HG03066 (cell line): ENCODE data around the gene SLC35C1.
A peak's percentile ranks its signal among the peaks of the same experiment; 100 is the strongest.

Source experiments
- ATAC-seq: cut with Tn5 transposase; IDR thresholded peaks from one replicate; pipeline ENCODE4 v1.9.1; 2021; ENCODE audit warnings: low read depth; ENCODE audit not compliant: unreplicated experiment

Gene SLC35C1

DNA sequence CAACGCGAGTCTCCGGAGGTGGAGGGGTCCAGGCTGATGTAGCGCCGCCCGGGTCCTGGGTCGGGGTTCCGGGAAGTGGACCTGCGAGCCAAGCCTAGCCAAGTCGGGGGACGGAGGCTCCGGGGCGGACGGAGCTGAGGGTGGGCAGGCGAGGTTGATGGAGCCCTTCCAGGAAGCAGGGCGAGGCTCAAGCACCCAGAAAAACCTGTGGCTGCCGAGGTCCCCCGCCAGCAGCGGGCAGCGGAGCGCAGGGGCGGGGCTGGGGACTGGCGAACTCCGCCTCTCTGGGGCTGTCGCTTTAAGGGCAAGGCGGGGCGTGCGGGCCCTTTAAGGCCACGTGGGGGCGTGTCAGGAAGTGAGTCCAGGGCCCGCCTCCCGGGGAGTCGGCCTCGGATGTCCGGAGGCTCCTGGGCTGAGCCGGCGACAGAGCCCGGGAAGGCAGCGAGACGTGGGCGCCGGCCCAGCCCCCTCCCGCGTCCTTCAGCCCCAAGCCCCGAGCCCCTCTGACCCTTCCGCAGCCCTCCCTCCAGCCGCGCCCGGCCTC, at the start of gene SLC35C1:
TSS of gene SLC35C1 (plus strand) at position 389 of the 544 bp plus-strand sequence. CDS start 653 bp downstream, outside the sequence.
- ATAC-seq: peak; percentile 96

DNA sequence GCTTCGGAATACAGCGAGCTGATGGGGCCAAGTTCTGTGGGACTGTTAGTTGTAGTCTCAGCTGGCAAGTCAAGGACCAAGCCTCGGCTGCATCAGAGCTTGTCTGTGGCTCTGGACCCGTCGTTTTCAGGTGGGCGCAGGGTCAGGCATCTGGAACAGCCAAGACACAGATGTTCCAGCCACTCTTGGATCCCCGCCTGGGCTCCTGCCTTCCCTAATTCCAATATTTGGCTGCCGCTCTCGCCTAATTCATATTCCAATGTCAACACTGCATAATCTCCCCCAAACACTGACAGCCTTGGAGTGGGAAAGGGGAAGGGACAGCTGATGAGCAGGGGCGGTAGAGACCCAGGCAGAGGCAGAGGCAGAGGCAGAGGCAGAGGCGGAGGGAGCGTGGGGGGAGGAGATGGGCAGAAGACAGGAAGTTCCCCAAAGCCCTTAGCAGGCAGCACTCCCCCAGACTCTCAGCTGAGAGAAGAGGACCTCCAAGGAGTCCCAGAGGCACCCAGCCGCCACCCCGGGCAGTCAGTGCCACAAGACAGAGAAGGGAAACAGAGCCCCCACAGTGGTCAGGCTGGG, 49.6 kb upstream of the SLC35C1 start:
- no peak for ATAC-seq

DNA sequence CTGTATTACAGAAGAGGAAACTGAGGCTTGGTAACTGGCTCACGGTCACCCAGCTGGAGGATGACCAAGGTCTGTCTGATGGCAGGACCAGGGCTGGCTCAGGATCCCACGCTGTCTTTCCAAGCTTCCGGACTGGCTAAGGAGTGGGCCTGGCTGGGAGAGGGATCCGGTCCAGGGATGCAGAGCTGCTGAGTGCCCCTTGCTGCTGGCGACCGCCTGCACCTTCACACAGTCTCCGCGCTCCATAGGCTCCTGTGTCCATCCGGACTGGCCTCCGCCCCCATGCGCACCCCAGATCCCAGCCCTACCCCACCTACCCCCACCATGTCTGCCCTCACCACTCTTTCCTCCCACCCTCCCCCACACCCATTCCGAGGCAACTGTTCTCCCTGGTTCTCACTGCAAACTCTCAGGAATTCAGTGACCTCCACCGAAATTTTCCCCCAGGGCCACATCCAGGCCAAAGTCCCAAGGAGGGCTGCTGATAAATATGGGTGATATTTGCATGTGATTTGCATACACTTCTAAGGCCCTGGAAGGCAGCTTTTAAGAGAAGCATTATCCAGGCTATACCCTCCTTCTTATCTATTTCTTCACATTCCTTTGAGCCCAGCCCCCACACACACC, 48.5 kb upstream of the SLC35C1 start:
- ATAC-seq: no peak

DNA sequence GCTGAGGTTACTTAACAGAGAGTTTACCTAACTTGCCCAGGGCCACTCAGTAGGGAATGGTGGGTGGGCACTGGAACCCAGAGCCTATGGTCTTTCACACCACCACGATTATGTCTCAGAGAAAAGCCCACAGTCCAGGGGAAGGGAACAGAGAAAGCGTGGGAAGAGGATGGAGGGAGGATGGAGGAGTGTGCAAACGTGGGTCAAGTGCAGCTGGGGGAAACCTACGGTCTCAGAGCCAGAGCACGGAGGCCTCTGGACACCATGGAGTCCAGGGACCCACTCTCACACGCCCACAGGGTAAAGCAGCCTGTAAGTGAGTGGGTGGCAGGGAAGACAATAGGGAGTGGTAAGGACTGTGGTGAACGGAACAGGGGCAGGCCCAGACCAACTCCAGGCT, 47.3 kb upstream of the SLC35C1 start:
- ATAC-seq: no peak

DNA sequence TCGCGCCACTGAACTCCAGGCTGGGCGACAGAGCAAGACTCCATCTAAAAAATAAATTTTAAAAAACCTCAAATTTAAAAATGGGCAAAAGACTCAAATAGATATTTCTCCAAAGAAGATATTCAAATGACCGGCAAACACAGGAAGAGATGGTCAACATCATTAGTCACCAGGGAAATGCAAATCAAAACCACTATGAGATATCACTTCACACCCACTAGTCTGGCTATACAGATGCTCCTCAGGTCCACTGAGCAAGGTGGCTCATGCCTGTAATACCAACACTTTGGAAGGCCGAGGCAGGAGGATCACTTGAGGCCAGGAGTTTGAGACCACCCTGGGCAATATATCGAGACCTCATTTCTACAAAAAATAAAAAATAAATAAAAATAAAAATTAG, 43.3 kb upstream of the SLC35C1 start:
- ATAC-seq: no peak

DNA sequence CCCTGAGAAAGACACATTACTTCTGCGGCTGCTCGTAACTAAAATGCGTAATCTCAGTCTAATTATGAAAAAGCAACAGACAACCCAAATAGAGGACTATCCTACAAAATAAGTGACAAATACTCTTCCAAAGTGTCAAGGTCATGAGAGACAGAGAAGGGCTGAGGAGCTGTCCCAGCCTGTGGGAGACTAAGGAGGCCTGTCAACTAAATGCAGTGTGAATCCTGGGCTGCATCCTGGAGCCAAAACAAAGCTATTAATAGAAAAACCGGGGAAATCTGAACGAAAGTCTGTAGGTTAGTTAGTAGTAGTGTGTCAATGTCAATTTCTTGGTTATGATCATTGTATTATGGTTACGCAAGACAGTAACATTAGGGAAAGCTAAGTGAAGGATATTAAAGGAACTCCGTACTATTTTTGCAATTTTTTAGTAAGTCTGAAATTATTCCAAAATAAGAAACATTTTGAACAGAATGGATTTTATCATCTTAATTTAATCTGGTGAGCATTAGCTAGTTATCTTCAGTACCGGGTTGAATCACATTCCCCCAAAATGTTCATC, 39.8 kb upstream of the SLC35C1 start:
- no peak for ATAC-seq

DNA sequence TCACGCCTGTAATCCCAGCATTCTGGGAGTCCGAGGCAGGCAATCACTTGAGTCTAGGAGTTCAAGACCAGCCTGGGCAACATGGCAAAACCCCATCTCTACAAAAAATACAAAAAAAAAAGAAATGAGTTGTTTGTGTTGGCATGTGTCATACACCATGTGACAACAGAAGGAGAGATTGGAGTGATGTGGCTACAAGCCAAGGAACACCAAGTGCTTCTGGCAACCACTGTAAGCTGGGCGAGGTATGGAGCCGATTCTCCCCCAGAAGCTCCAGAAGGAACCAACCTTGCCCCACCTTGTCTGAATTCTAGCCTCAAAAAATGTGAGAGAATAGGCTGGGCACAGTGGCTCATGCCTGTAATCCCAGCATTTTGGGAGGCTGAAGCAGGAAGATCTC, 39.1 kb upstream of the SLC35C1 start:
- ATAC-seq: no peak

DNA sequence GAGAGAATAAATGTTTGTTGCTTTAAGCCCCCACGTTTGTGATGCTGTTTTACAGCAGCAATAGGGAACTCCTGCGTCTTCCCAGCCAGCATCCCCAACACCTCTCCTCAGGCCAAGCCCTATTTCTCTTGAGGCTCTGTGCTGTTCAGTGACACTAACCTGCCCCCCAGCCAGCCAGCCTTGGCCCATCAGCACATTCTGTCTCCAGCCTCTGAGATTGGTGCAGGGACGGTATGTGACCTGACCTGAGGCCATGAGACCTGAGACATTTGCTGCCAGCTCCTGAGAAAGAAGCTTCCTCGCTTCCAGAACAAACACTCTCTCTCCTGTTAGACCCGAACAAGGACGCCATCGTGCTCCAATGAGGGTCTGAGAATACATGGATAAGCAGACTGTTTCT, 38.5 kb upstream of the SLC35C1 start:
- ATAC-seq: no peak

DNA sequence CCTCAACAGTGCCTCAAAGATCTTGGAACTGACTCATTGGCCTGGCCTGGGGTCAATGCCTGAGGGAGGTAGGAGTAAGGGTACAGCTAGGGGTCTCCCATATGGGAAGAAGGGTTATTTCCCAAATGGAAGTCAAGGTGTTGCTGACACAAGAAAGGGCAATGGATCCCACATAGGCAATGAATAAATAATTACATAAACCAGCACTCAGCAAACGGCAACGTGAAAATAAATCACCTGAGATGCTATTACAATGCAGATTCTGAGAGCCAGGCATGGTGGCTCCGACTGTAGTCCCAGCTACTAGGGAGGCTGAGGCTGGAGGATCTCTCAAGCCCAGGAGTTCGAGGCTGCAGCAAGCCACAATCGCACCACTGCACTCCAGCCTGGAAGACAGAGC, 36.5 kb upstream of the SLC35C1 start:
- ATAC-seq: no peak

DNA sequence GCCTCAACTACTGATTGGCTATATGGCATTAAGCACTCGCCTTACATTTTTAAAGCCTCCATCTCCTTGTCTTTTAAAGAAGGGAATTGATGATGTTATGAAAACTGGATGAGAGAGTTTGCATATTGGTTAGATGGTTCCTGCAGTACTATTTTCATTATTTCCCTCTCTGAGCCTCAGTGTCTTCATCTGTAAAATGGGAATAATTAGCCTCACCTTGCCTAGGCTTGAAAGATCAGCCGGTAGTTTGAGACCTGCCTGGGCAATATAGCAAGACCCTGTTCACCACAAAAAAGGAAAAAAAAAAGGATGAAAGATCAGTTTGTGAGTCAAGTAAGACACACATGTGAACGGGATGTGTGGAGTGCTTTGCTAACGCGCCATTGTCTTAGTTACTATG, 35.0 kb upstream of the SLC35C1 start:
- no peak for ATAC-seq

DNA sequence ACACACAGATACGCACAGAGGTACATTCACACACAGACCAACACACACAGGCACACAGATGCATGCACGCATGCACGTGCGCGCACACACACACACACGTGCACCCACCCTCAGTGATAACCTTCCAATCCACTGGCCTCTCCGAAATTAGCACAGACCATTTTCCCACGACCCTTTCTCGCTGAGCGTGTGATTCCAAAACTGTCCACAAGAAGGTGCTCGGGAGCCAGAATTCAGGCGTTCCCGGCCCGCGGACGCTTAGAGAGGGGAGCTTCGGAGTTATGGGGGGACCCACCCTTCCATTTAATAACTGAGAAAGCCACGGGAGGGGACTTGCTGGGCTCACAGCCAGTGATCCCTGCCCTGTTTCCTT, 33.8 kb upstream of the SLC35C1 start:
- peak; percentile 50 for ATAC-seq

DNA sequence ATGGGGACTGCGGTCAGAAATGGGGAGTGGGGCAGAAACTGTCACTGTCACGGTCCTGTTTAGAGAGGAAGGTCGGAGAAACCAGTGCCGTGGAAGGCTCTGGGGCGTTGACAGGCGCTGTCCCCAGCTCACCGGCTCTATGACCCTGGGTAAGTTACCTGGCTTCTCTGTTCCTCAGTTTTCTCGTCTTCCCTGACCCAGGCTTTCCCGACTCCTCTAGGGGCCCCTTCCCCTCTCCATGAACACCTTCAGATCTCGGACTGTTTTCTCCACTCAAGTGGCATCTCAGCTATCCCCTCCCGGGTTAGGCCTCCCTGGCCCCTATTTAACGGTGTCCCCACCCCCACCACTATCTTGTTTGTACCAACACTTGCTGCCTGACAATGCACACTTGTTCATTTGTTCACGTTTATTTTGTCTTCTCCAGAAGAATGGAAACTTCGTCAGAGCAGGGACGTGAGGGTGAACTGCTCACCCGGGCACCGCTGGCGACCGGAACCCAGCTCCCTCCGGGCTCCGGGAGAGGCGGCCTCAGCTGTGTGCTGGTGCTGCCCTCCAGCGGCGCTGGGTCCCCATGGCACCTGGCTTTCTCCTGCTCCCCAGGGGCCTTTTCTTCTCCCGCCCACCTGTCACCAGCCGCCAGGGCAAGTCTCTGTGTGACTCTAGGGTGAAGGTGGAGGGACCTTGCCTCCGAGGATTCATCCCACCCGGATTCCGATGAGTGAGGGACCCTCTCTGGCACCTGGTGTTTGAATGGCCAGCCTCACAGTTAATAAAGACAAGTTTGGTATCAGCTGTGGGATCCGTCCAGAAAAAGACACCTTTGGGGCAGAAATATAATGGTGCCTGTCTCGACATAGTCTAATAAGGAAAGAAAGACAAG, 33.1 kb upstream of the SLC35C1 start:
- peak; percentile 79 for ATAC-seq

DNA sequence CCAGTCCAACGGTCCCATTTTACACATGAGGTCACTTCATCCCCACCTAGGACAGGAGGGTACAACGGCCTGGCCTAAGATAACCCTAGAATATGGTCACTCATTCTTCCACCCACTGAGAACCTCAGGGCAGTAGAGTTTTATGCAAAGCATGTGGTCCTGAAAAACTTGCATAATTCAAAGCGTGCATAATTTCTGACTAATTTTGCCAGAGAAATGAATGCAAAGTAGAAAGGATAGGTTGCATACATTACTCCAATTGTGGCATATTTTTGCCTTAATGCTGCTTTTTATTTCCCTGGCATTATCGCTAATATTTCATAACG, 32.5 kb upstream of the SLC35C1 start:
- no peak for ATAC-seq

DNA sequence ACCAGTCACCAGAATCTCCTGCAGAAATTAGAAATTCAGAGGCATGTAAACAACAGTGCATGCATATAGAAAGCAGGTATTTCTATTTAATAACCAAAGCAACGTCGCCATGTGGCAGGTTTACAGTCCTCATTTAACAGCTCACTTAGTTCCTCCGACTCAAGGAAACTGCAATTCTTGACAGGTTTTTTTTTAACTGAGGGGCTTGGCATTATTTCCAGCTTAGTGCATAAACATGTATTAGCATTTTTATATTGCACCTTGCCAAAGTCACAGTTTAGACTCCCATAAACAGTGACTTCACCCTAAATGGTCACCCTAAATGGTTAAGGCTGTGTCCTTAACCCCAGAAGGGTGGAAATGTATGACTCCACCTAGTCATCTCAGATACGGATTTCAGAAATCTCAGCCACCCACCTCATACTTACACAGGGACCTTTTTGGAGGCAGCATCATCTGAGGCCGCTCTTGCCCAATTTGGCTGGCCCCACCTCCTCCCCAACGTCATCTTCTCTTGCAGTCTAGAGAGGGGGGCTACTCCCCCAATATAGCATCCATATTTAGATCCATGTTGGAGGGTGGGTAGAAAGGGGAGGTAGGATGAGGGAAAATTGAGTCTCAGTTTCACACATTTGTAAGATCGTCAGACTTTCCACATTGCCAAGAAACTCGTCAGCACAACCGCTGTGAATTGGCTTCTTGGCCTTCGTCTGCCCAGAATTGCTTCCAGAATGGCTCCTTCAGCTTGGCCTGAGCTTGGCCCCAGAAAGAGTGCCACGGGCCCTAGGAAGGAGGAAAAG, 31.8 kb upstream of the SLC35C1 start:
- no peak for ATAC-seq

DNA sequence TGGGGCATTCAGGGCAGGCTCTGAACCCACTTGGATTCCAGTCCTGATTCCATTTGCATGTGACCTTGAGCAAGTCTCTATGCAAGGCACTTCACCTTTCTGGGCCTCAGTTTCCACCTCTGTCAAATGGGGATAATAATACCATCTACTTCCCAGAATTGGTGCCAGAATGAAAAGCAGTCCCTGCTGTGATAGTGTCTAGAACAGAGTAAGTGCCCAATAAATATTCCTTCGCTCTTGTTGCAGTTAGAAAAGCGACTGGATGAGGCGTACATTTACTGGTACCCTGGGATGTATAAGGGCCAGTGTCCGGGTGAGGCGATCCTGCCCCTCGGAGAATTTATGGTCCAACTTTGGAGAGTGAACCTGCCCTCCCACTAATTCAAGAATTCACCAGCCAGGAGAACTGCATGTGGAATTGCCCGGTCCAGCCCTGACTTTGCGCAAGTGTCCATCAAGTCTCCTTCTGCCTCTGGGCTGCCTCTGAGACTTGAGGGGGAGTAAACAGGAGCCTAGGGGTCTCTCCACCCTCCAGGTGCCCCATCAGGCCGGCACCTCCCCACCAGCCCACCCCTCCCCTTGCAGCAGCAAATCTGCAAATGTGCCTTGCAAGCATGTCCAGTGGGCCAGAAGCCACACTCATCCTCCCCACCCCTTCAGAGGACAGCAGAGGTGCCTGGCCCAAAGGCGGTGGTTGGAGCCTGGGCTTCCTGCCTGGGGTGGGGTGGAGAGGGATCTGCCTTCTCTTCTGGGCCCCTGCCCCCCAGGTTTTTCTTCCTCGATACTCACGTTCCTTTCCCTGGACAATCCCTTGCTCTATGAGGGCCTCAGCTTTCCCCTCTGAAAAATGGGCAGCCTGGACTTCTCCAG, 30.9 kb upstream of the SLC35C1 start:
- ATAC-seq: no peak

DNA sequence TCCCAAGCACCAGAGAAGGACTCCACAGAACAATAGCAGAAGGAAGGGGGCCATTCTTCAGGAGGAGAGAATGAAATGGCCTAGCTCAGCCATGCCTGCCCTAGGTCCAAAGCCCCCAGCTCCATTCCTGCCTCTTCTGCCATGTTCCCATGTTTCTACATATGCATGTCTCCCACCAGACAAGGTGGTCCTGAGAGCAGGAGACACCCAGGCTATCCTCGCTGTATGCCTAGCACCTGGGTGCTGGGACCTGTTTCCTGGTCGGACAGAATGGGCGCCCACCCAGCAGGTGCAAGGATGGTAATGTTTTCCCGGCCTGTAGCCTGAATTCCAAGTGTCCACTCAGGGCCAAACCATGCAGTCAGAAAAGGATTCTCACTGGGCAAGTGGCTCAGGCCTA, 30.2 kb upstream of the SLC35C1 start:
- ATAC-seq: no peak

DNA sequence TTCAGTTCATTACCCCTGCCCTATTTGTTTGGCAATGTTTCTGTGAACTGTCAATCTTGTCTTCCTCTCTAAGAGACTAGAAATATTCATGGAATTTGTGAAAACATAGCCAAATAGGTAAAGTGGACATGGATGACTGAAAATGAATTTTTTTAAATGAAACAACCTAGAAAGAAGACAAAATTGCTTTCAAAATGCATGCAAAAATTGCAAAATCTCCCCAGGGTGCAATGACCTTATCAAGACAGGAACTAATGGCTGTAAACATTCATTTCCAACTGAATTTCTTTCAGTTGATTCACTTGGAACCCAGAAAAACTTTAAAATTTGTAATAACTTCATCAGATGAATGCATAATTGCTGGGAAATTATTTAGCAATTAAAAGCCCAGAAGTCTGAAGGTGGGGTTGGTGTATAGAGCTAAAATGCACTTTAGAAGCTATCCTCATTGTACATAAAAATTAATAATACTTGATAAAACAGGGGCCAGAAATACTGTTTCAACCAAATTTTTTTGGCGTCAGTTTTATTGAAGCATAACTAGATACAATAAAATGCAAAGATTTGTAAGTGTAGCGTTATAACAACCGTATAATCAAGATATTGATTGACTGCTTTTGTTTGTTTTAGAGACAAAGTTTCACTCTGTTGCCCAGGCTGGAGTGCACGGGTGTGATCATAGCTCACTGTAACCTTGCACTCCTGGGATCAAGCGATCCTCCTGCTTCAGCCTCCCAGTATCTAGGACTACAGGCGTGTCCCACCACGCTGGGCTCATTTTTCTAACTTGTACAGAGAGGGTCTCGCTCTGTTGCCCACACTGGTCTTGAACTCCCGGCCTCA, 27.6 kb upstream of the SLC35C1 start:
- no peak for ATAC-seq

DNA sequence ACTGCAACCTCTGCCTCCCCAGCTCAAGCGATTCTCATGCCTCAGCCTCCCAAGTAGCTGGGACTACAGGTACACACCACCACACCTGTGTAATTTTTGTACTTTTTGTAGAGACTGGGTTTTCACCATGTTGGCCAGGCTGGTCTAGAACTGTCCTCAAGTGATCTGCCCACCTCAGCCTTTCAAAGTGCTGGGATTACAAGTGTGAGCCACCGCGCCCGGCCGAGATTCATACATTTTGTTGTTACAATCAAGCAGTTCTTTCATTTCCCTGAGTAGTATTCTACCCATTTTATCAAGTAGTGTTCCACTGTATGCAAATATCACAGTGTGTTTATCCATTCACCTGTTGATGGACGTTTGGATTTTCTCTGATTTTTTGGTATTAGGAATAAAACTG, 26.6 kb upstream of the SLC35C1 start:
- ATAC-seq: no peak

DNA sequence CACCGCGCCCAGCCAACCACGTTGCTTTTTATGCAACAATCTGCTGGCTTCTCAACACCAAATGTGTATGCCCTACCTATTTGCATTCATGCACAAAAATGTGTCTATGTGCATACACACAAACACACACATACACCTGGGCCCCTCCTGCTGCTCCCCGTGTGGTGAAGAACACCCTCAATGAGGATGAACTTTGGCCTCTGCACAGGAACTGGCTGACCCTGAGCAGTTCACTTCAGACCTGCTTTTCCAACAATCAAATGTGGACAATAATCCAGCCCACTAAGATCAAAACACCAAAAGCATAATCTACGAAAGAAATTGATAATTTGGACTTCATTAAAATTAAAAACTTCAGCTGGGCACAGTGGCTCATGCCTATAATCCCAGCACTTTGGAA, 25.3 kb upstream of the SLC35C1 start:
- ATAC-seq: no peak
